Left cardiac atrium (tissue), 4 donors: ENCODE results near the gene RNF214. TPM values are rescaled to one million over a fixed set of nuclear protein-coding genes. Genes with fewer than 3 reads are reported as not detected.

Source experiments
- ATAC-seq, 2 donors: fragments of 200-7000 bp; cut with Tn5 transposase; one replicate each; pipeline ENCODE4 v1.9.1; 2020; ENCODE audit warnings: mild to moderate bottlenecking in 2 of 2, moderate library complexity in 2 of 2
- DNase-seq: peaks from one replicate; pipeline ENCODE4 v3.0.0-alpha.2; 2020
- intact Hi-C, 2 donors: fragments of 100-400 bp; cut with DNase I; formaldehyde crosslinking; loops; one replicate each; pipeline versions ENCODE4 v1.14.1 to v1.15.1; 2022 to 2023
- total RNA-seq, 2 donors: library from RNA; stranded (reverse); fragmentation: NEBNext Ultra II Directional; extraction: Animal tissue kit (Norgen Biotek cat#: 25700); gene quantifications; one replicate each; pipeline ENCODE4 v1.2.1, GENCODE V29; 2021
- donor health status: DM: no; HTN: yes; CAD: no.
- donor health status: DM: no; HTN: yes; CAD: no; lungs with severe emphysema.
- donor health status: DM: yes; HTN: yes; CAD: no.
- donor health status: Dilated cardiomyopathy.

Gene RNF214
- total RNA-seq, 2 donors from 2014 or later, result 20.3 to 21.0 TPM

DNA sequence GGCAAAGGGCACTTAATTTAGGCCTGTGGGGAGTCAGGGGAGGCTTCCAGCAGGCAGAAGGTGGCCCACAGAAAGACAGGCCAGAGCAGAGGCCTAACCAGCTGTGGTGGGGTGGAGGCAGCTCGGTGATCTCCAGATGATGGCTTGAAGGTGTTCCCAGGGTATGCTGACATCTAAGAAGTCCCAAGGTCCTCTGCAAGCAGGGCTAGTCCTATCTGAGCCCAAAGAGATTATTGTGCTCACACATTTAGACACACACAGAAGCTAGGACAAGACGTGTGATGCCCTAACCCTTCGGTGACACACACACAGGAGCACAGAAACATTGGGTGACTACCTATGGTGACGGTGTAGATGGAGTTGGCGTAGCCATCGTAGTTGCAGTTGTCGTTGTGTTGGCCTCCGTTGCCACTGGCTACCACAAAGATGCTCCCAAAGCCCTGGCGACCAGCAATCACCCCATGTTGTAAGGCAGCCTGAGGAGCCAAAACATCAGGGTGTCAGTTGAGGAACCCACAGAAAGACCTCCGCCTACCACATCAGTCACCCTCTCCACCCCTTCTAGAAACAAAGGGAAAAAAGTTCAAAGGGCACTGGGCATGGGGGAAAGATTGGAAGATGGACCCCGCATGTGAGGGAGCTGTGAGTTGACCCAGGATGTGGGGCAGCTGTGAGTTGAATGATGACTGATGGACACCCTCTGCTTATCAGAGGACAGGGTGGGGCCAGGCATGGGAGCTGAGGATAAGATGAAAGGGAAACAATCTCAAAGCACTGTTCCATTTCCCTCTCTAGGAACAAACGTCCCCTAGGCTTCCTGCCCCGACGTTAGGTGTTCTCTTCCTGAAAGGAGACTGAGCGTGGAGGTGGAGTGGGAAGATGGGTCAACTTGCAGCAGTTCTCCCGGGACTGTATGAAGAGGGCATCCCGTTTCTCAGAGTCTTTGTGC lies 8.5 kb upstream of the RNF214 start:
- DNase-seq, result peak; percentile 42
- no peak for ATAC-seq
- intact Hi-C loops, result loop anchor here (5.0 to 10.0 kb wide), 4 partner anchors 47 to 439 kb away; partner anchors contain the start of genes SIDT2 (in 1 of the 2) and ZPR1 (in 1 of the 2)

DNA sequence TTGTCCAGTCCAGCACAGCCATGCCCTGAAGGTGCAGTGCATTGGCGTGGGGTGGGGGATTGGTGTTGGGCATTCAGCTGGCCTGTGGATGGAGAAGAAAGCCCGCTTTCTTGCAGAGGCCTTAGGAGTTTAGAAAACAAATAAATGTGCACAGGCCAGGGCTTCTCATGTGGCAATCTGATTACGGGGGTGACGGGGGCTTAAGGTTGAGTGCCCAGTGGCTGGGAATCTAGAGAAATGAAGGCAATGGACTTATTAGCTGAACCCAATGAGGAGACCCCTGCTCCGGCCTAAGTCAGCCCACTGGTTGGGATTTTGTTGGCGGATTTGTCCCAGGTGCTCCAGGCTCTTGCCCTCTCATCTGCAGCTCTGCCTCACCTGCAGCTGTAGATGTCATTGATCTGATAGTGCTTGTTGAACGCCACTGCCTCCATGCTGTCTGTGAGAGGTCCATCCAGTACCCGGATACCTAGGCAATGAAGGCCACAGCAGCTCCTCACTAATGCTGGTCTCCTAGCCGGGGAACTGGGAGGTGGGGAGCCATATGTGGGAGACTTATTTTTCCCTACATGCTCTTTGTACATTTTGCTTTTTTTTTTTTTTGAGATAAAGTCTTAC lies 6.8 kb upstream of the RNF214 start:
- no peak for DNase-seq
- intact Hi-C loops, result loop anchor here (5.0 to 10.0 kb wide), 4 partner anchors 351 to 441 kb away; partner anchors contain the start of genes APOA5 (in 1 of the 2) and ZPR1 (in 1 of the 2)
- ATAC-seq, result no peak

DNA sequence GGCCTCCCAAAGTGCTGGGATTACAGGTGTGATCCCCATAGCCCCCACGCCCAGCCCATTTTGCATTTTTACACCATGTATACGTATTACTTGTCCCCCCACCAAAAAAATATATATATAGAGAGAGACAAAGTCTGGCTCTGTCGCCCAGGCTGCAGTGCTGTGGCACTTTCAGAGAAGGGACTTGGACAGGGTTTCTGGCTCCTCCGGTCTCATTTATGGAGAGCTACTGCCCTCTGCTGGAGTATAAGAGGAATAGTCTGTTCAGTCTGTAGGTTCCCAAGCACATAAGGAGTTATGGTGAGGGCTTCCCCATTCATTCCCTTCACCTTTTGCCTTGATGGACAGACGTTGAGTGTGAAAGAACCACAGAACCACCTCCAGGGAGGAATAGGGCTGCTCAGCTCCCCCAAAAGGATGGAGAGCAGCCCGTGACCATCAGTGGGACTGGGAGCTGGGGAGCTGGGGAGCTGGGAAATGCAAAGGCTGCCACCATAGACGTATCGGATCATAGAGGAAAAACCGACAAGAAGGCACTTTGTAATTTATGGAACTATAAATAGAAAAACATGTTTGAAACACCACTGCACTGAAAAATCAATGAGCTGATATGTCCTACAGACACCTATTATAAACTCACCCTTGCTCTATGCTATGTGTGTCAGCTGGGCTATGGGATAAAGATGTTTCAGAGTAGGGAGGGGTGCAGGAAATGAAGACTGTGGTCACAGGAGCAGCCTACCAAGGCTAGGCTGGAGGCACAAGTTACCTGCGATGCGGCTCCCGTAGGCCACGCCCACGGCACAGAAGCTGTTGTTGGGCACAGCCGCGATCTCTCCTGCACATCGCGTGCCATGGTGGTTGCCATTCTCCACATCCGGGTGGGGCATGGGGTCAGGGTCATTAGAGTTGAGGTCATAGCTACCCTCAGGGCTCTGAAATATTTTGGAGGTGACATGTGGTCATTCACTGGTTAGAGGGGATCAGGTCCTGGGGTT lies 5.8 kb upstream of the RNF214 start:
- intact Hi-C loops, result loop anchor here (5.0 to 10.0 kb wide), 4 partner anchors 352 to 442 kb away; partner anchors contain the start of genes APOA5 (in 1 of the 2) and ZPR1 (in 1 of the 2)
- ATAC-seq, result peak; percentile 68 to 70
- DNase-seq, result peak; percentile 46

DNA sequence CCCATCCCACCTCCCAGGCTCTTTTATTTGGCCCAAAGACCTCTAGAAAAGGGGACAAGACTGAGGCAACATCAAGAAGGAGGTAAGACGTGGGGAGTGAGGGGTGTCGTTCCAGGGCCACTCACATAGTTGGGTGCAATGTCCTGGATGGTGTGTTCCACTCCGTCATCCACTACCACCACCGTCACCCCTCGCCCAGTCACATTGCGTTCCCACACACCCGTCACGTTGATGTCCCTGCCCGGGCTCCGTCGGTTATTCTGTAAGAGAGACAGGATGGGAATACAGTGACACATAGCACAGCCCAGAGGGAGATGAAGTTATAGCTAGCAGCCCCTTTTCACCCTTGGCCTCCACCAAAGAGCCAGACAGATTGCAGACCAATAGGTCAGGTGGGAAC lies 4.4 kb upstream of the RNF214 start:
- intact Hi-C loops, result loop anchor here (5.0 to 10.0 kb wide), 4 partner anchors 353 to 443 kb away; partner anchors contain the start of genes APOA5 (in 1 of the 2) and ZPR1 (in 1 of the 2)
- ATAC-seq, result no peak
- DNase-seq, result no peak

DNA sequence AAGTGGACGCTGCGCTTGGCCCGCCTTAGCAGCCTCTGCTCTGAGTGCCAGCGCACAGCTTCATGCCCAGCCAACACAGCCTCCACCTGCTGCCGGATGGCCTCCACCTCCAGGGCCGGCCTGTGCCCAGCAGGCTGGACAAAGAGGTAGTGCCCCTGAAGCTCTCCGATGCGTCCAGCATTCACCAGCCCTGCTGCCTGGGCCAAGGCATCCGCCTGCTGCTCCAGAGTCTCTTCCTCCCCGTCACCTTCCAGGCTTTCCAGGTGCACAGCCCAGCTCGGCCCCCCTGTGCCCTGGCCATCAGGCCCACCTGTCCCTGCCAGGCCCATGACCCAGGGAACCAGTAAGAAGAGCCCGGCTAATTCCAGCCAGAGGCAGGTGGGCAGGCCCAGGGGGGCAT lies 3.1 kb upstream of the RNF214 start:
- ATAC-seq (no peak), DNase-seq (no peak)
- intact Hi-C loops, result loop anchor here (5.0 to 10.0 kb wide), 4 partner anchors 355 to 445 kb away; partner anchors contain the start of genes APOA5 (in 1 of the 2) and ZPR1 (in 1 of the 2)

DNA sequence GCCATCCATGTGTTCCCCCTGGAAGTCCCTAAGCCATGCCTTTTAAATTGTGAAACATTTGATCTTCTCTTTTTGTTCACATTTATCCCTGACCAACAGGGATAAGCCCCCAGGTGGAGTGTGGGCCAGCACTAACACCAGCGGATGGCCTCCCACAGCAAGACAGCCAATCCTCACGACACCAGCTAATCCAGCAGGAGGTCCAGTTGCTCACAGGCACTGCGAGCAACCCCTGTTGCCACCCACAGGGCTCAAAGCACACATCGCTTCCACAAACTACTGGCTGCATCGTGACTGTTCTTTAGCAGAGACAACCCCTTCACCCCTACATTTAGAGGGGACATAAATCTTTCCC lies 2.6 kb upstream of the RNF214 start:
- intact Hi-C loops, result loop anchor here (5.0 to 10.0 kb wide), 4 partner anchors 355 to 445 kb away; partner anchors contain the start of genes APOA5 (in 1 of the 2) and ZPR1 (in 1 of the 2)
- ATAC-seq (no peak), DNase-seq (no peak)

DNA sequence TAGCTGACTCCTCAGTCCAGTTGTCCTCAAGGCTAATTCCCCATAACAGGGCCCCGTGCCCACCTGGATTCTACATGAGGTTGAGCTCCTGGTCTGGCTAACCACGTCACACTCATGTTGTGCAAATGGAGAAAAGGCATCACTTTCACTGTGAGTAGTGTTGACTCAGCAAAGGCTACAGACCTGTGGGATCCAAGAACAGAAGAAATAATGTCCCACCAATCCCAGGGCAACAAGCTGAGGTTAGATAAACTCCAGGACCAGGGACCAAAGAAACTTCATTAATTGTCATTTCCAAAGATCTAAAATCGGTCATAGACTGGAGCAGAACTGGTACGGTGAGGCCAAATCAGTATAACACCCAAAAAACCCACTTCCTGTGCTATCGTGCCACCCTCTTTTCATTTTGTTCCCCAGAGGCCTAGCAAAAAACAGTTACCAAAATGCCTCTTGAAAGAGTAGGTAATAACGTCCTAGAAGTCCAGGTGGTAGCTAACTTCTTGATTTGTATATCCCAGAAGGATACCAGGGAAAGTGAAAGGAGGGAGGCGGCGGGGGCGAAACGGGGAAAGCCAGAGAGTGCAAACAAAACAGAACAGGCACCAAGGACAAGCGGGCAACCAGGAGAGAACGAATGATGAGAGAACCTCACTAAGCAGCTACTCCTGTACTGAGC lies 2.0 kb upstream of the RNF214 start:
- ATAC-seq (no peak), DNase-seq (no peak)
- intact Hi-C loops, result no loop called here

DNA sequence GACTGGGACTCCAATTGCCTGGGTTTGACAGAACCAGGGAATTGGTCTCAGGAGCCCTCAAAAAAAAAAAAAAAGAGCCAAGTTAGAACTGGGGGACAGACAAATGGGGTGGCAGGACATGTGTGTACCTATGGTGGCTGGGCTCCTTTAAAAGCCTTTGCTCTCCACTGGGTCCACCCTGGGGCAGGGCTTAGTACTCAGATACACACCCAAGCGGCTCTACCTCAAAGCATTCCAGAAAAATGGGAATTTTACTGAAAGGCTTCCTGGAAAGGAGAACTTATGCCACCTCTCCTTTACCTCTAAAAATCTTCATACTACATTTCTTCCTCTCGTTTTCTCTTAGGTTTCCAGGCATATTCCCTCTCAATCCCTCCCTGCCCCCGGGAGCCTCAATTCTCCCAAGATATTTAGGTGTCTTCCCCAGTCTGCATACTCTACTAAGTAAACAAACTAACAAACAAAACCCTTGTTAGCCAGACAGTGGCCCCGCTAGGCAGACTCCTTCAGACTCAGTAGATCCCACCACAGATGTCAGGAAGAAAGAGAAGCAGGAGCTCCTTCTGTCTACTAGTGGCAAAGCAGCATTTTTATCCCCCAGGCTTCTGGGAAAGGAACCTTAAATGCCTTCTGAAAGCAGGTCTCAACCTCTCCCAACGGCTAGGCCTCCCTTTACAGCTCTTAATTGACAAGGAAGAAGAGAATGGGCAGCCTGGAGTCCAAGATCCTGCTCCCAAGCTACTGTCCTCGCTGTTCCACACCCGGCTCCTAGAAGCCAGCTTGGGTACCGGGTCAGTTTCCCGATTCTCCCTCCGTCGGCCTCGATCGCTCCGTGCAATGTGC lies 1.3 kb upstream of the RNF214 start:
- intact Hi-C loops, result no loop called here
- ATAC-seq (no peak), DNase-seq (no peak)

DNA sequence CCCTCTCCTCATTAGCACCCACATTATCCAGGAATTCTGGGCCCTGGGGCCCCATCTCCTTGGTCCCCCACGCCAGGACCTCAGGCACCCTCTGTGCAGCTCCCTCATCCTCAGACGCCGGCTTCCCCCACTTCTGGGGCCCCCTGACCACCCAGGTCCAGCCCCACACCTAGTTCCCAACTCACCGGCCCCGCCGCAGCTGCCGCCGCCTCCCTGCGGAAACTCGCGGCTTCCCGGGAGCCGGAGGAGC lies 704 bp upstream of the RNF214 start, which contains the start of gene PCSK7:
Gene PCSK7, minus strand, starts transcription at position 232 of the 250 bp plus-strand sequence. CDS start 2,229 bp downstream, outside the sequence.
- DNase-seq (peak; percentile 86), ATAC-seq (no peak)
- intact Hi-C loops, result no loop called here

DNA sequence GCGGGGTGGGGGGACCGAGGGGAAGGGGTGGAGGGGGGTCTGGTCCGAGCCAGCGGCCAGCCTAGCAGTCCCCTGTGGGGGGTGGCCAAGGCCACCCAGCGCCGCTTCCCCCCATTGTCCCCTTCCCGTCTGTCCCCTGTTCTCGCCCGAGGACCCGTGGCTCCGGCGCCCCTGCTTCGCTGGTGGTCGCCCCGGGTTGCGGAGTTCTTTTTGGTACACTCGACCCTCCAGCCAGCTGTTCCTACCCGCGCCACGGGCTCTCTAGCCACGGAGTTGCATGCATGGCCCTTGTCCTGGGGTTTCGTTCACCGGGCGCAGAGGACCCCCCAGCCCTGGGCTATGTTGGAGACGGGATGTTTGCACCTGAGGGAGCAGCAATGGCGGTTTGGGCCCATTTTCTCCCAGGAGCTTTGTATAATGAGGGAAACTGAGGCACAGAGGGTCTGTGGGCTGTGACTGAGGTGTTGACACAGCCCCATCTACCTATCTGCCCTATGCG lies 489 bp downstream of the RNF214 start:
- peak; percentile 23 to 28 for ATAC-seq
- DNase-seq, result peak; percentile 45
- intact Hi-C loops, result no loop called here

DNA sequence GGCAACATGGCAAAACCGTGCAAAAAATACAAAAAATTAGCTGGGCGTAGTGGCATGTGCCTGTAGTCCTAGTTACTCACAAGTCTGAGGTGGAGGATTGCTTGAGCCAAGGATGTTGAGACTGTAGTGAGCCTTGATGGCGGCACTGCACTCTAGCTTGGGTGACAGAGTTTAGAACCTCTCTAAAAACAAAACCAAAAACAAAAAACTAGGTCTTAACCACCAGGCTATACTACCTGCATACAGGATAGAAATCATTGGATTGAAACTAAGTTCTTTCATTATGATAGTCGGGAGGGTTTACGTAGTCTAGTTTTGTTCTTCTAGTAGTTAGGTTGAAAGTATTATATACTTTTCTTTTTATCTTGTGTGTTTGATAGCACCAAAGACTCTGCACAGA lies 5.8 kb downstream of the RNF214 start:
- no peak for DNase-seq
- intact Hi-C loops, result no loop called here
- no peak for ATAC-seq

DNA sequence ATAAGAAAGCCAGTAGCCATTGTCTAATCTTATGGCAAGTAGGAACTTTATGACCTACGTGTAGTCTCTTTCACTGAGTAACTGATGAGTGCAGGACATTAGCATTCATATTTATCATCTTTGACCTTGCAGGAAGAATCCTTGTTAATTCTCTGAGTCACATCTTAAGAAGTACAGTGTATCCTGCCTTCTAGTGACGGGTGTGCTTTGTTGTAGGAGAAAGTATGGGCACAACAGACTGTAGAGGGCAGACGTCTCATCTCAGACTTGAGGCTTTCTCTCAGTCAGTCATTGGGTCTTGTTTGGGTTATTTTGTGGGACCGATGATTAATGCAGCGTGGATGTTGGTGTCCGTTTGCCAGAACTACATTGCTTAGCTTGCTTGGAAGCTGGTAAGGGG lies 6.8 kb downstream of the RNF214 start:
- DNase-seq (no peak), ATAC-seq (no peak)
- intact Hi-C loops, result no loop called here

DNA sequence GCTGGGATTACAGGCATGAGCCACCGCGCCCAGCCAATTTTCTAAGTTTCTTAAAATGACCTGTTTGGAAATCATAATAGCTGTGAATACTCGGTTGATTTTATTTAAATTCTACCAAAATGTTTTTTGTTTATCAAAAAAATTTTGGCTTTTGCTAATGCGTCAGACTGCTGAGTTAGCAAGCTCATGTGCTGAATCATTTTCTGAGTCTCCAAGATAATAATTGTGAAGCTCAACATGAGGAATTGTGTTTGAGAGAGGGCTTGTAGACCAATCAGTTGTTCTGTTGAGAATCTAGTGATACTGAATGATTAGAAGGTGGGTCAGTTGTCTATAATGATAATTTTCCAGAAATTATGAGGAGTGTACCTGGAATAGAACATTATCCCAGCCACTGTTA lies 15.9 kb downstream of the RNF214 start:
- DNase-seq, result no peak
- ATAC-seq, result no peak
- intact Hi-C loops, result no loop called here

DNA sequence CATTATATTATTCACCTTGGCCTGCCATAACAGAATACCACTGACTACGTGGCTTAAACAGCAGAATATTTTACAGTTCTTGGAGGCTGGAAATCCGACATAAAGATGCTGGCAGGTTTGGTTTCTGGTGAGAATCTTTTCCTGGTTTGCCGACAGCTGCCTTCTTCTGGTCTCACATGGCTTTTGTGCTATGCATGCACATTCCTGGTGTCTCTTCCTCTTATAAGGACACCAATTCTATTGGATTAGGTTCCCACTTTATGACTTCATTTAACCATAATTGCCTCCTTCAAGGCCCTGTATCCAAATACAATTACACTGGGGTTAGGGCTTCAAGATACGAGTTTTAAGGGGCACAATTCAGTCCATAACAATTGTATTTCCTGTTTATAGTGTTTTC lies 17.1 kb downstream of the RNF214 start:
- intact Hi-C loops, result no loop called here
- ATAC-seq (no peak), DNase-seq (no peak)

DNA sequence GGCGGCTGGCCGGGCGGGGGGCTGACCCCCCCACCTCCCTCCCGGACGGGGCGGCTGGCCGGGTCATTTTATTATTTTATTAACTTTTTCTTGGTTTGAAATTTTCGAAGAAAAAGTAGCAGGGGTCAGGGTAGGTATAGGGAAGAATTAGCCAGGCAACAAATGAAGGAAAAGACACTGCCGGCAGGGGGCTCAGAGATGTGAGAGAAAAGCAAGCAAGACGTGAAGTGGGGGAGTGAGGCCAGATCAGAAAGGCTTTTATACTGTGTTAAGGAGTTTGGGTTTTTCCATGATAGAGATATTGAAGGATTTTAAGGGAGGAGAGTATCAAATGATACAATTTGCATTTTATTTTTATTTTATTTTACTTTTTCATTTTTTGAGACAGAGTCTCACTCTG lies 19.0 kb downstream of the RNF214 start:
- ATAC-seq, result no peak
- intact Hi-C loops, result no loop called here
- DNase-seq, result no peak

DNA sequence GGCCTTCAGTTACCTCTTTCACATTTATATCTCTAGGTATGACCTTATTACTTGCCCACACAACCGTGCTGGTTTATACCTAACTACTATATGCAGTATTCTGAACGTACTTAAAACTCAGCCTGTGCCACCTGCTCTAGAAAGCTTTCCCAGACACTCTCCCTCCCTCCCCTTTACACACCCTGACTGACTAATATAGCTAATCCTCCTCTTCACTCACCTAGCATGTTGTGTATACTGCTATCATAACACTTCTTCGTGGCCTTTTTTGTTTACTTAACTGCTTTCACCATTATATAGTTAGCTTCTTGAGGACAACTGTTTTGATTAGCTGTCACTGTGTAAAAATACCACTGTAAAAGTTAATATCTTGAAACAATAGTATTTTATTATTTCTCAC lies 23.5 kb downstream of the RNF214 start:
- no peak for ATAC-seq
- intact Hi-C loops, result no loop called here
- DNase-seq, result no peak

DNA sequence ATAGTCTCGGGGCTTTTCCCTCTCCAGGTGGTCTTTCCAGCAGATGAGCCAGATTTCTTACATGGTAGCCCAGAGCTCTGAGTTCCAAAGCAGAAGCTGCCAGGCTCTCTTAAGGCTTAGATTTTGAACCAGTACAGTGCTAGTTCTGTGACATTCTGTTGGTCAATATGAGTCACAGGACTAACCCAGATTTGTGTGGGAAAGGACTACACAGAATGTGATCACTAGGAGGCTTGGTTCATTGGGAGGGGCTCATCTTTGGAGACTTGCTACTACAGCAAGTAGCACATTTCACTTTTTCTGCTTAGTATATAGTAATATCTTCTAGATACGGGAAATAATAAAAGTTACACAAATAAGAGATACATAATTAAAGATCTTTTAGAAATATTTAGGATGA lies 24.1 kb downstream of the RNF214 start:
- no peak for ATAC-seq
- intact Hi-C loops, result no loop called here

More for the DNA sequence above, 24.1 kb downstream of the RNF214 start:
- no peak for DNase-seq
